DOHH2 (cell line): ENCODE data around the gene HHAT.

ENCODE experiments used
- CTCF ChIP-seq: fragments of 200-600 bp; sonication (generic); IDR thresholded peaks from one replicate; pipeline ENCODE4 v1.5.1; 2014; ENCODE audit warnings: antibody characterized with exemption, mild to moderate bottlenecking, low read depth, low read length; ENCODE audit not compliant: poor library complexity, severe bottlenecking
- EZH2phosphoT487 ChIP-seq: fragments of 200-600 bp; sonication (generic); IDR thresholded peaks from 2 replicates; pipeline ENCODE4 v1.6.1; 2017; ENCODE audit warnings: borderline replicate concordance, mild to moderate bottlenecking, antibody characterized with exemption, low read length, moderate library complexity, mixed read lengths

GRCh38 chr1:210328746-210329503 is at the start of gene HHAT:
- no peak for TF ChIP-seq CTCF
- TF ChIP-seq EZH2phosphoT487 = no peak
